ENCODE data around the gene MED13L. TPM values are rescaled to one million over a fixed set of nuclear protein-coding genes. Genes with fewer than 3 reads are reported as not detected.

Gene MED13L
- total RNA-seq, 1 experiment from 2014 or later = 94.1 TPM

DNA sequence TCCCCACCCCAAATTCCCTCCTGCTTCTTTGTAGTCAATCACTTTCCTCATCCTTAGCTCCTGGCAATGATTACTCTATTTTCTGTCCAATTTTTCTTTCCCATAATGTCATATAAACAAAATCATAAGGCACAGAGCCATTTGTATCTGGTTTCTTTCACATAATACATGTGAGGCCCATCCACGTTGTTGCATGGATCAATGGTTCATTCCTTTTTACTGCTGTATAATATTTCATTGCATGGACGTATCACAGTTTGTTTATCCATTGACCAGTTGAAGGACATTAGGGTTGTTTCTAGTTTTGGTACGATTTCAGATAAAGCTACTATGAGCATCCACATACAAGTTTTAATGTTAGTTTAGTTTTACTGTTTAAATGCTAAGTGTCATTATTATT lies 13.7 kb upstream of the MED13L start:
- BruUV-seq (replicated peaks) = no TSS peak
- intact Hi-C loops (cut with micrococcal nuclease; ENCODE audit: unreplicated experiment) = no loop called here
- POLR2A ChIA-PET (ENCODE audit: low non-redundant PET) = no interaction called here
- Histone ChIP-seq H3K4me3 (ENCODE audit: low read depth, low read length, poor library complexity, severe bottlenecking) (no peak overlapping the region), H3K27ac (ENCODE audit: low read depth, low read length, poor library complexity, severe bottlenecking) (no peak overlapping the region), H3K9me3 (ENCODE audit: low read depth, low read length, poor library complexity, severe bottlenecking) (no peaks in the 10 kb centered on the region), H3K36me3 (ENCODE audit: insufficient read depth, low read length, poor library complexity, severe bottlenecking) (no peaks in the 10 kb centered on the region), H3K4me1 (ENCODE audit: insufficient read depth, low read length, poor library complexity, severe bottlenecking) (peaks cover 10% of the 10 kb centered on the region), H3K27me3 (replicated peaks; ENCODE audit: insufficient read depth, low read depth, low read length, poor library complexity) (no peaks in the 10 kb centered on the region)
- TF ChIP-seq, protein P1, sequence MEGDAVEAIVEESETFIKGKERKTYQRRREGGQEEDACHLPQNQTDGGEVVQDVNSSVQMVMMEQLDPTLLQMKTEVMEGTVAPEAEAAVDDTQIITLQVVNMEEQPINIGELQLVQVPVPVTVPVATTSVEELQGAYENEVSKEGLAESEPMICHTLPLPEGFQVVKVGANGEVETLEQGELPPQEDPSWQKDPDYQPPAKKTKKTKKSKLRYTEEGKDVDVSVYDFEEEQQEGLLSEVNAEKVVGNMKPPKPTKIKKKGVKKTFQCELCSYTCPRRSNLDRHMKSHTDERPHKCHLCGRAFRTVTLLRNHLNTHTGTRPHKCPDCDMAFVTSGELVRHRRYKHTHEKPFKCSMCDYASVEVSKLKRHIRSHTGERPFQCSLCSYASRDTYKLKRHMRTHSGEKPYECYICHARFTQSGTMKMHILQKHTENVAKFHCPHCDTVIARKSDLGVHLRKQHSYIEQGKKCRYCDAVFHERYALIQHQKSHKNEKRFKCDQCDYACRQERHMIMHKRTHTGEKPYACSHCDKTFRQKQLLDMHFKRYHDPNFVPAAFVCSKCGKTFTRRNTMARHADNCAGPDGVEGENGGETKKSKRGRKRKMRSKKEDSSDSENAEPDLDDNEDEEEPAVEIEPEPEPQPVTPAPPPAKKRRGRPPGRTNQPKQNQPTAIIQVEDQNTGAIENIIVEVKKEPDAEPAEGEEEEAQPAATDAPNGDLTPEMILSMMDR (conservative IDR thresholded peaks at IDR 0.05; ENCODE audit: low read depth, low read length) = no peak
- no peak for TF ChIP-seq EZH2 (IDR thresholded peaks at IDR 0.05; ENCODE audit: borderline replicate concordance, low read depth, low read length, poor library complexity, severe bottlenecking)
- CTCF ChIA-PET = no interaction called here
- no peak for DNase-seq (ENCODE audit: low spot score)

GRCh38 chr12:116288735-116289134 lies 11.2 kb upstream of the MED13L start:
- peaks cover 5% of the 10 kb centered on the region for H3K4me1 ChIP-seq (ENCODE audit: insufficient read depth, low read length, poor library complexity, severe bottlenecking)
- no peaks in the 10 kb centered on the region for H3K27me3 ChIP-seq (replicated peaks; ENCODE audit: insufficient read depth, low read depth, low read length, poor library complexity)
- no peak overlapping the region for H3K27ac ChIP-seq (ENCODE audit: low read depth, low read length, poor library complexity, severe bottlenecking)
- DNase-seq (ENCODE audit: low spot score) = no peak
- TF ChIP-seq, protein P1 (conservative IDR thresholded peaks at IDR 0.05; ENCODE audit: low read depth, low read length) = no peak
- no peak for TF ChIP-seq EZH2 (IDR thresholded peaks at IDR 0.05; ENCODE audit: borderline replicate concordance, low read depth, low read length, poor library complexity, severe bottlenecking)
- no peaks in the 10 kb centered on the region for H3K9me3 ChIP-seq (ENCODE audit: low read depth, low read length, poor library complexity, severe bottlenecking)
- ChIA-PET CTCF (no interaction called here), POLR2A (ENCODE audit: low non-redundant PET) (no interaction called here)
- no TSS peak for BruUV-seq (replicated peaks)
- intact Hi-C loops (cut with micrococcal nuclease; ENCODE audit: unreplicated experiment) = no loop called here
- no peak overlapping the region for H3K4me3 ChIP-seq (ENCODE audit: low read depth, low read length, poor library complexity, severe bottlenecking)
- no peaks in the 10 kb centered on the region for H3K36me3 ChIP-seq (ENCODE audit: insufficient read depth, low read length, poor library complexity, severe bottlenecking)

DNA sequence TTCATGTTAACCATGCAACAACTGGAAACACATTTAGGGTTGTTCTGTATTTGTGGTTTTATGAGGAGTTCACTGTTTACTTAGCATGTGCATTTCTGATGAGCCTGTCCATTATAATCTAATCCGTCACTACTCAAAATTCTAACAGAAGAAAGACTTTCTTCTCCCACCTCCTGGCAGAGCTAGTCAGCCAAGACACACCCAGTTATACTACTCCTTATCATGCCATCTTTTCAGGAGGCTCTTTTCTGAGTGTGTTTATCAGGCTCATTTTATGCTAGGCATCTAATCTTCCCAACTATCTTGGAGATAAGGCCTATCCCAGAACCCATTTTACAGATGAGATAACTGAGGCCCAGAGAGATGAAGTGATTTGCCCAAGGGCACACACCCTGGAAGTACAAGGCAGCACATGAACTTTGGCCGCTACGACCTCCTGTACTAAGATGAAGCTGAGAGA lies 10.4 kb upstream of the MED13L start:
- Histone ChIP-seq H3K36me3 (ENCODE audit: insufficient read depth, low read length, poor library complexity, severe bottlenecking) (no peaks in the 10 kb centered on the region), H3K4me3 (ENCODE audit: low read depth, low read length, poor library complexity, severe bottlenecking) (no peak overlapping the region), H3K27me3 (replicated peaks; ENCODE audit: insufficient read depth, low read depth, low read length, poor library complexity) (no peaks in the 10 kb centered on the region), H3K27ac (ENCODE audit: low read depth, low read length, poor library complexity, severe bottlenecking) (no peak overlapping the region), H3K9me3 (ENCODE audit: low read depth, low read length, poor library complexity, severe bottlenecking) (no peaks in the 10 kb centered on the region), H3K4me1 (ENCODE audit: insufficient read depth, low read length, poor library complexity, severe bottlenecking) (no peaks in the 10 kb centered on the region)
- TF ChIP-seq, protein P1 (conservative IDR thresholded peaks at IDR 0.05; ENCODE audit: low read depth, low read length) = no peak
- no peak for TF ChIP-seq EZH2 (IDR thresholded peaks at IDR 0.05; ENCODE audit: borderline replicate concordance, low read depth, low read length, poor library complexity, severe bottlenecking)
- ChIA-PET CTCF (no interaction called here), POLR2A (ENCODE audit: low non-redundant PET) (no interaction called here)
- BruUV-seq (replicated peaks) = no TSS peak
- DNase-seq (ENCODE audit: low spot score) = no peak
- intact Hi-C loops (cut with micrococcal nuclease; ENCODE audit: unreplicated experiment) = no loop called here

Data from A673 (cell line).